ENCODE measurements around the gene PPM1F. TPM values are rescaled to one million over a fixed set of nuclear protein-coding genes. Genes with fewer than 3 reads are reported as not detected.

PPM1F gene
- total and polyA plus RNA-seq, 5 donors: 17.5 to 25.5 (median 20.7) TPM

GRCh38 chr22:21938071-21938822 lies 14.4 kb downstream of the PPM1F start:
- Histone ChIP-seq H3K27ac (ENCODE audit: low read length) (peak overlapping the region; percentile 98), H3K4me1 (ENCODE audit: control insufficient read depth, insufficient read depth, low read length) (peaks cover 27% of the 10 kb centered on the region), H3K4me3 (ENCODE audit: low read length) (peak overlapping the region; percentile 56), H3K27me3 (ENCODE audit: control insufficient read depth, insufficient read depth) (no peaks in the 10 kb centered on the region), H3K9me3 (ENCODE audit: control insufficient read depth, low read length) (no peaks in the 10 kb centered on the region)
- ATAC-seq: peak; percentile 89 to 91
- 1% methylated on average over 42 of the region's 42 CpGs for WGBS
- peak; percentile 94 to 98 (median 97) for DNase-seq
- intact Hi-C loops (cut with DNase I): loop anchor here in 3 of 4 donors (1.0 to 10.0 kb wide), 3 partner anchors 163 to 226 kb away; no protein-coding TSS in a partner anchor

DNA sequence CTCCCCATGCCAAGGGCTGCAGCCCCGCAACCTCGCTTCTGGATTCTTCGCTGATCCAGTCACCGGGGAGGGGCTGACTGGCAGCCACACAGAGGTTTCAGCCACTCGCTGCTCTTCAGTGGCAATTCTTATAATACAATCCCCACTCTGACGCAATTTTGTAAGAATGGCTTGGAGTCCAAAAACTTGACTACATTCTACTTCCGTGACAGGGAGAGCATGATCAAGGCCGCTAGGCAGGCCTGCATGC lies 14.9 kb downstream of the PPM1F start:
- DNase-seq (peak; percentile 89 to 91 (median 90)), ATAC-seq (peak; percentile 57 to 65)
- 7% methylated on average over 8 of the region's 8 CpGs for WGBS

GRCh38 chr22:21937041-21937820 lies 15.4 kb downstream of the PPM1F start:
- DNase-seq: peak; percentile 63 to 77 (median 75)
- Histone ChIP-seq H3K4me3 (ENCODE audit: low read length) (no peak overlapping the region), H3K4me1 (ENCODE audit: control insufficient read depth, insufficient read depth, low read length) (peaks cover 21% of the 10 kb centered on the region), H3K27ac (ENCODE audit: low read length) (peak overlapping the region; percentile 98), H3K9me3 (ENCODE audit: control insufficient read depth, low read length) (no peaks in the 10 kb centered on the region), H3K27me3 (ENCODE audit: control insufficient read depth, insufficient read depth) (no peaks in the 10 kb centered on the region)
- WGBS: 38% methylated on average over 20 of the region's 20 CpGs
- ATAC-seq: peak in 1 of 2 donors; percentile 4
- intact Hi-C loops (cut with DNase I): loop anchor here in 2 of 4 donors (5.0 to 10.0 kb wide), 2 partner anchors 162 to 225 kb away; no protein-coding TSS in a partner anchor

More for the DNA sequence above, 14.9 kb downstream of the PPM1F start:
- no peaks in the 10 kb centered on the region for H3K9me3 ChIP-seq (ENCODE audit: control insufficient read depth, low read length)
- H3K27ac ChIP-seq (ENCODE audit: low read length): peak overlapping the region; percentile 98
- H3K4me1 ChIP-seq (ENCODE audit: control insufficient read depth, insufficient read depth, low read length): peaks cover 23% of the 10 kb centered on the region
- intact Hi-C loops (cut with DNase I): loop anchor here in 3 of 4 donors (1.0 to 10.0 kb wide), 3 partner anchors 163 to 225 kb away; no protein-coding TSS in a partner anchor
- H3K4me3 ChIP-seq (ENCODE audit: low read length): no peak overlapping the region
- no peaks in the 10 kb centered on the region for H3K27me3 ChIP-seq (ENCODE audit: control insufficient read depth, insufficient read depth)

- intact Hi-C loops (cut with DNase I): loop anchor here in 2 of 4 donors (5.0 to 10.0 kb wide), 2 partner anchors 161 to 224 kb away; no protein-coding TSS in a partner anchor
- Histone ChIP-seq H3K9me3 (ENCODE audit: control insufficient read depth, low read length) (no peaks in the 10 kb centered on the region), H3K4me3 (ENCODE audit: low read length) (no peak overlapping the region), H3K27me3 (ENCODE audit: control insufficient read depth, insufficient read depth) (no peaks in the 10 kb centered on the region), H3K27ac (ENCODE audit: low read length) (peak overlapping the region; percentile 60), H3K4me1 (ENCODE audit: control insufficient read depth, insufficient read depth, low read length) (peaks cover 17% of the 10 kb centered on the region)
- 63% methylated on average over 15 of the region's 15 CpGs for WGBS
- peak; percentile 45 to 77 (median 72) for DNase-seq
- ATAC-seq: no peak
Measured at GRCh38 chr22:21936151-21936775, 16.4 kb downstream of the PPM1F start.

DNA sequence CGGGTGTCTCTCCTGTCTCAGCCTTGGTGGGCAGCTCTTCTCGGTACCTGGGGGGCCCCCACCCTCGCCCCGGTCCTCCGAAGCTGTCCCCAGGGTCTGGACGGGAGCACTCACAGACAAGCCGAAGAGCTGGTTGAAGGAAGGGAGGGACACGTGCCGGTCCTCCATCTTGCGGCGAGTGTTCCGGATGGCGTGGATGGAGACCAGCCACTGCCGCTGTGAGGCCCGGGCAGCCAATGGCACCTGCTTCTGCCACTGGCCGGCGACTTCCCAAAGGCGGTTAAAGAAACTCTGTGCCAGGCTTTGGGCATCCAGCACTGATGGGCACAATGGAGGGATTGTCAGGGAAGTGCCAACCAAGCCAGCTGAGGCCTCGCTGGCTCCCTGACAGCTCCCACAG lies 18.7 kb downstream of the PPM1F start:
- no peaks in the 10 kb centered on the region for H3K27me3 ChIP-seq (ENCODE audit: control insufficient read depth, insufficient read depth)
- ATAC-seq (no peak), DNase-seq (peak in 1 of 3 donors; percentile 44)
- peaks cover 16% of the 10 kb centered on the region for H3K4me1 ChIP-seq (ENCODE audit: control insufficient read depth, insufficient read depth, low read length)
- 96% methylated on average over 19 of the region's 19 CpGs for WGBS
- no peak overlapping the region for H3K4me3 ChIP-seq (ENCODE audit: low read length)
- intact Hi-C loops (cut with DNase I): loop anchor here in 1 of 4 donors (10.0 kb wide), 1 partner anchor 159 kb away; no protein-coding TSS in a partner anchor
- H3K9me3 ChIP-seq (ENCODE audit: control insufficient read depth, low read length): no peaks in the 10 kb centered on the region
- no peak overlapping the region for H3K27ac ChIP-seq (ENCODE audit: low read length)

DNA sequence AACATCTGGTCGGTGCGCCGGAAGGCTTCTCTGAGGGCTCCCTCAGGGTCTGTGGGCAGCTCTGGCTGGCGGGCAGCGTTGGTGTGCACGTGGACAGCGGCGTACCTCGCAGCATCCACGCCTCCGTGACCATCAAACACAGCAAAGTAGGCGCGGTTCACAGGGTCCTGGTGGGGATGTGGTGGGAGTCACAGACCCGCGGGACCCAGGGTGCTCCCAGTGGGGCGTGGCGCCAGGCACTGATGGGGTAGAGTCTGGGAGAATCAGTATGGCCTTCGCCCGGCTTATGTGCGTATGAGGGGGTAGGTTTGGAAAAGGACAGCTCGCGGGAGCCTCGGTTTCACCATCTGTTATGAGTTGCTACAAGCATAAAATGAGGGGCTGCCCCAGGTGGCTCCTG lies 19.2 kb downstream of the PPM1F start:
- intact Hi-C loops (cut with DNase I): loop anchor here in 1 of 4 donors (10.0 kb wide), 1 partner anchor 159 kb away; no protein-coding TSS in a partner anchor
- WGBS: 94% methylated on average over 23 of the region's 23 CpGs
- no peak overlapping the region for H3K4me3 ChIP-seq (ENCODE audit: low read length)
- H3K4me1 ChIP-seq (ENCODE audit: control insufficient read depth, insufficient read depth, low read length): peaks cover 14% of the 10 kb centered on the region
- ATAC-seq: no peak
- no peaks in the 10 kb centered on the region for H3K27me3 ChIP-seq (ENCODE audit: control insufficient read depth, insufficient read depth)
- no peaks in the 10 kb centered on the region for H3K9me3 ChIP-seq (ENCODE audit: control insufficient read depth, low read length)
- H3K27ac ChIP-seq (ENCODE audit: low read length): no peak overlapping the region
- peak in 1 of 3 donors; percentile 57 for DNase-seq

GRCh38 chr22:21932347-21932746 lies 20.3 kb downstream of the PPM1F start:
- WGBS: 90% methylated on average over 3 of the region's 3 CpGs
- intact Hi-C loops (cut with DNase I): loop anchor here in 1 of 4 donors (10.0 kb wide), 1 partner anchor 158 kb away; no protein-coding TSS in a partner anchor
- Histone ChIP-seq H3K27ac (ENCODE audit: low read length) (no peak overlapping the region), H3K9me3 (ENCODE audit: control insufficient read depth, low read length) (no peaks in the 10 kb centered on the region), H3K4me1 (ENCODE audit: control insufficient read depth, insufficient read depth, low read length) (peaks cover 10% of the 10 kb centered on the region), H3K27me3 (ENCODE audit: control insufficient read depth, insufficient read depth) (no peaks in the 10 kb centered on the region), H3K4me3 (ENCODE audit: low read length) (no peak overlapping the region)
- no peak for ATAC-seq
- no peak for DNase-seq

- Histone ChIP-seq H3K4me3 (ENCODE audit: low read length) (no peak overlapping the region), H3K27ac (ENCODE audit: low read length) (no peak overlapping the region), H3K9me3 (ENCODE audit: control insufficient read depth, low read length) (no peaks in the 10 kb centered on the region), H3K27me3 (ENCODE audit: control insufficient read depth, insufficient read depth) (no peaks in the 10 kb centered on the region), H3K4me1 (ENCODE audit: control insufficient read depth, insufficient read depth, low read length) (no peaks in the 10 kb centered on the region)
- ATAC-seq (no peak), DNase-seq (peak in 1 of 3 donors; percentile 29)
- intact Hi-C loops (cut with DNase I): loop anchor here in 1 of 4 donors (10.0 kb wide), 1 partner anchor 156 kb away; no protein-coding TSS in a partner anchor
- 95% methylated on average over 12 of the region's 12 CpGs for WGBS
Measured at GRCh38 chr22:21931056-21931455, 21.6 kb downstream of the PPM1F start.

- H3K4me3 ChIP-seq (ENCODE audit: low read length): no peak overlapping the region
- DNase-seq: no peak
- 93% methylated on average over 6 of the region's 6 CpGs for WGBS
- ATAC-seq: no peak
- intact Hi-C loops (cut with DNase I): loop anchor here in 1 of 4 donors (10.0 kb wide), 1 partner anchor 54 kb away; no protein-coding TSS in a partner anchor
- H3K9me3 ChIP-seq (ENCODE audit: control insufficient read depth, low read length): no peaks in the 10 kb centered on the region
- H3K27me3 ChIP-seq (ENCODE audit: control insufficient read depth, insufficient read depth): no peaks in the 10 kb centered on the region
- H3K27ac ChIP-seq (ENCODE audit: low read length): no peak overlapping the region
- H3K4me1 ChIP-seq (ENCODE audit: control insufficient read depth, insufficient read depth, low read length): no peaks in the 10 kb centered on the region
Measured at GRCh38 chr22:21929253-21929652, 23.4 kb downstream of the PPM1F start.

DNA sequence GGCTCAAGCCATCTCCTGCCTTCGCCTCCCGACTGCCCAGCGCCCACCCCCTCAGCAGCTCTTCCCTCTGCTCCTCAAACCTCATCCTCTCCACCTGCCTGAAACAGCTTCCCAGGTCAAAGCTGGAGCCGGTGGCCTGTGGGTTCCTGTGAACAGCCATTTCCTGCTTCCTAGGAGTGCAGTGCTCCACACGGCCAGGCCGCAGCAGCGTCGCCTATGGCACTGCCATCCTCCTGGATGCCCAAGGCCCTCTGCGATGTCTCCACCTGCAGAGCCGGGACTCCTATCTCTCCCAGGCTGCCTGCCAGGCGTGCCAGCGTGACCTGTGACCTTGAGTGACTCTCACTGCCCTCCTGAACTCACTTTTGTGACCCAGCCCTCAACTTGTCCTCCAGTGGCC lies 24.6 kb downstream of the PPM1F start:
- no peak overlapping the region for H3K27ac ChIP-seq (ENCODE audit: low read length)
- WGBS: 81% methylated on average over 12 of the region's 12 CpGs
- no peak overlapping the region for H3K4me3 ChIP-seq (ENCODE audit: low read length)
- intact Hi-C loops (cut with DNase I): loop anchor here in 1 of 4 donors (10.0 kb wide), 1 partner anchor 53 kb away; no protein-coding TSS in a partner anchor
- H3K9me3 ChIP-seq (ENCODE audit: control insufficient read depth, low read length): no peaks in the 10 kb centered on the region
- ATAC-seq (no peak), DNase-seq (peak in 1 of 3 donors; percentile 47)
- no peaks in the 10 kb centered on the region for H3K27me3 ChIP-seq (ENCODE audit: control insufficient read depth, insufficient read depth)
- no peaks in the 10 kb centered on the region for H3K4me1 ChIP-seq (ENCODE audit: control insufficient read depth, insufficient read depth, low read length)

All from right cardiac atrium (tissue), 5 donors.